DMS53 (cell line): ENCODE data around the gene IL1A.
A peak's percentile ranks its signal among the peaks of the same experiment; 100 is the strongest.

ENCODE experiments used
- DNase-seq: peaks from one replicate; lab custom pipeline; 2025; lab: John Stamatoyannopoulos, UW

IL1A gene

DNA sequence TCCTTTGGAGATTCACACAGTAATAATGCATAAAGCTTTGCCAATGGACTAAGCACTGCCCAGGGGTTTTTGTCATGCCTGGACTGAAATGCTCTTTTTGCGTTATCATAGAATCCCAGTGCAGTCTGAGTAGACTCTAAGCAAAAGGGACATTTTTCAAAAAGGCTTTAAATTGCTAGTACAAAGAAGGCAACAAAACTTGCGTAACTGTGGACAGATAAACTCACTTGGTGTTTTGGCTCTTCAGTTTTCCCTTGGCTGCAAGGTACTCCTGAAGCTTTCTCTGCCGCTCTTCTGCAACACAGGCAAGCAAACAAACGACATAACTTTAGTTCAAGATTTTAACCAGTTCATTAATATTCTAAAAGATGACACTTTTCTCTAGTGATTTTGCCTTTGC is 22.0 kb downstream of the IL1A start:
- DNase-seq = no peak

DNA sequence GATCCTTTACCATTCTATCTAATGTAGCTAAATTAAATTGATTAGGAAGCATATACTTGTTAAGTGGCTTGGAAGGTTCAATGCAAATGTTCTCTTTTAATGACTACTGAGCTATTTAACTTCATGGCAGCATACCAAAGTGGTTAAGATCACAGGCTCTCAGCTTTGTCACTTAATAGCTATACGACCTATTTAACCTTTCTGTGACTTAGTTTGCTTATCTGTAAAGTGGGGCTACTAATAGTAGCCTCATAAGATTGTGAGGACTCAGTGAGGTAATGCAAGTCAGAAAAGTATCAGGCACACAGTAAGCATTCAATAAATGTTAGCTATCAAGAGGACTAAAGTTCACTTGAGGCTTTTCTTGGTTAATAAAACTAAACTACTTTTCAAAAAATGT is 24.1 kb downstream of the IL1A start:
- DNase-seq = no peak

DNA sequence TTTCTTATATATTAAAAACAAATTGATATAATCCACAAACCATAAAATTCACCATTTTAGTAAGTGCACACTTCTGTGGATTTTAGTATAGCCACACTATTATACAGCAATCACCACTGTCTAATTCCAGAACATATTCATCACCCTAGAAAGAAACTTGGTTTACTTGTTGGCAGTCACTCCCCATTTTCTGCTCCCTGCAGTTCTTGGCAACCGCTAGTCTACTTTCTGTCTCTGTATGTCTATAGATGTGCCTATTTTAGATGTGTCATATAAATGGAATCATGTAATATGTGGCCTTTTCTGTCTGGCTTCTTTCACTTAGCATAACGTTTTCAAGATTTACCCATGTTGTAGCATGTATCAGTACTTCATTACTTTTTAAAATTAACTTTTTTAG is 25.6 kb downstream of the IL1A start:
- no peak for DNase-seq

DNA sequence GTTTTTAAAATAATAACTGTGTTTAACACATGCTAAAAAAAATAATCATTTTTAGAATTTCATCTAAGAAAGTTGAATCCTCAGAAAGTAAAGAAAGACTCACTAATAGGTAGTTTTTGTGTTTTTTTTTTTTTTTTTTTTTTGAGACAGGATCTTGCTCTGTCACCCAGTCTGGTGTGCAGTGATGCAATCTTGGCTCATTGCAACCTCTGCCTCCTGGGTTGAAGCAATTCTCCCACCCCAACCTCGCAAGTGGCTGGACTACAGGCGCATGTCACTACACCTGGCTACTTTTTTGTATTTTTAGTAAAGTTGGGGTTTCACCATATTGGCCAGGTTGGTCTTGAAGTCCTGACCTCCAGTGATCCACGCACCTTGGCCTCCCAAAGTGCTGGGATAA is 27.0 kb downstream of the IL1A start:
- no peak for DNase-seq

DNA sequence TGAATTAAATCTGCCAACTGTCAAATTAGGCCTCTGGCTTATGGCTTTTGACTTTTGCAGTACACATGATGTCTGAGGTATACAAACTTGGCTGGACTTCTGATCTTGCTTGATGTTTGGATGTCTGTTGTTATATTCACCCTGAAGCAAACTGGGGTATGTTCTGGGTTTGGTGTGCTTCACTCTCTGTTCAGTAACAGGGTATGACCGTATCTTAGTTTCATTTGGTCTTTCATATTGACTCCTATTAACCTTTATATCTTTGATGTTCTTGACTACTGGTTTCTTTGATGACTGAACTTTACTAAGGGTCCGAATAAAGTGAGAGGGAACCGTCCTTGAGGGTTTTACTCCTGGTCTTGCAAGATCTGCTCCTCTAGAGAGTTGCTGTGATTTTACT is 28.1 kb downstream of the IL1A start:
- DNase-seq = no peak

DNA sequence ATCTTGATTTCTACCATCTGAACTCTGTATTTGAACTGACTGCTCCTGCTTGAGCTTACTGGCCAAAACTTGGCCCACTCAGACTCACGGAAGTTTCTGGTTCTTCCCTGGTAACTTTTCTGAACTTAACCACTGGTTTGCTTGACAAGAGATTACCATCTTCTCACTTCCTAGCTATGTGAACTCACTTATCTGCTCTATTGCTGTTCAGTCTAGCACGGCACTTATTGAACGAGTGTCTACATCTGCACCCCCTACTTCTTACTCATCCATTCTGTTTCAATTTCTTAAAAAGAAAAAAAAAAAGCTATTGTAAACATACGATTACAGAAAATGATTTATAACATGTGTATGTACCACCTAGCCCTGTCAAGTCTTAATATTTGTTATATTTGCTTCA is 28.8 kb downstream of the IL1A start:
- DNase-seq = no peak

DNA sequence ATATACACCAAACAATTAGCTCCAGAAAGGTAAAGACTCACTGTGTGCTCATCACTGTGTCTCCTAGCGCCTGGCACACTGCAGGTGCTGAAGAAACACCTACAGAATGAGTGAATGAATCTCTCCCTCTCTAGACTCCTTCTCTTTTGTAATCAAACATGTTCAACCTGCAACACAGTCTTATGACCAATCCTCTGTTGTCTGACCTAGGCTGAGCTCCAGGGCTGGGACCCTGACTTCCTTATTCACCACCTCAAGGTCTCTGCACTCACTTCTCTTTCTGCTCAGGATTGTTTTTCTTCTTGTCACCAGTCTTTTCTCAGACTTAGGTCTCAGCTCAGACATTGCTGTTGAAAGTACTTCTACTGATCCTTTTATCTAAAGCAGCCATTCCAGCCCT is 29.7 kb downstream of the IL1A start:
- no peak for DNase-seq

DNA sequence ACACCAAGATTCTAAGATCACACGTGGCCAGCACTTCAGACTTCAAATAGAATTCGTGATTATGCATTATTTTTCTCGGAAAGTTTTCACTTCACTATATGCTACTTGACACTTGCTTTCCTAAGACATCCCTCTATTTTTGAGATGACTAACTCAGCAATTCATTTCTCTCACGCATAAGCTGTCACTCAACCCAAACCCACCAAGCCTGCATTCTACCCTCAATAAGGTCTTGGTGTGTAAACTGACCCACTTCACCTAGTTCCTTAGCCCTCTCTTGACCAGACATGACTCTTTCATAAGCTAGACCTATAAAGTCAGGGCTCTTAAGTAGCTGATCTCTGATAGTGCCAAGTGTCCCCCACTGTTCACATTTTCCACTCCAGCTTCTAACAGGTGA is 31.6 kb downstream of the IL1A start:
- no peak for DNase-seq

DNA sequence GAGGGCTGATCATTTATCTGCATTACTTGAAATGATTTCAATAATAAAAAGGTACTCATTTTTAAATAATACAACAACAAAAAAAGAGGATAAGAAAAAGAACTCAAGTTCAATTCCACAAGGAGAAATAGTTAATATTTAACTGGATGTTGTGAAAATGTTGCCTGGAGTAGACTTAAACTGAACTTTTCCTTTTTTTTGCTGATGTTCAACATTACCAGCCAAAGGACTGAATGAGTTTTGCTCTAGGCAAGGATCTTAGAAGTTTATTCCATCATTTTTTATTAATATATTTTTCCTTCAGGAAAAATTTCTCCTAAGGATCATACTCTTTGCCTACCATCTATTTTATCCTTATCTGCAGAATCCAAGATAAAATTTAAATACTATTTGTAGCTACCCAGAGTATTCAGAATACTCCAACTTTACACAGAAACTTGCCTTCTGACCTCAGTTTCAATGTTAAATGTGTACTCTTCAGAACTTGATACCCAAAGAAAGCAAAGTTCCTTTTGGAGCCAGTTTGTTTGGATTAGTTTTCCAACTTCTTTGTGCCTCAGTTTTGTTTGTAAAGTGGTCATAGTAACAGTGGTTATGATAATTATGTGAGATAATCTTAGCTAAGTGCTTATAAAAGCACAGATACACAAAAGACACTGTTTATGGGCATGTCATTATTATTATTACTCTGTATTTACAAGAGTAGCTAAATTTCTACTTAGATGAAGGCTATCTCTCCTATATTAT is 32.7 kb downstream of the IL1A start:
- DNase-seq = peak; percentile 28

DNA sequence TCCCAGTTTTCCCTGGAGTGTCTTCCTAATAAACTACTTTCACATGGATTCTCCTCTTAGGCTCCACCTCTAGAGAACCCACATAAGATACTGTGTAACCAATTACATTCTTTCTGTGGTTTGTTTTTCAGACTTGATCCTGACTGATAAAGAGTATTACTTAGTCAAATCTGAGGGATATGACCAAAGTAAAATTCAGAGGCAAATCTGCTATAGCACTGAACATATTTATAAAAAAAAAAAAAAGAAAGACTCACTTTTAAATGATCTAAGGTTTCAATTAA is 33.8 kb downstream of the IL1A start:
- DNase-seq = no peak

DNA sequence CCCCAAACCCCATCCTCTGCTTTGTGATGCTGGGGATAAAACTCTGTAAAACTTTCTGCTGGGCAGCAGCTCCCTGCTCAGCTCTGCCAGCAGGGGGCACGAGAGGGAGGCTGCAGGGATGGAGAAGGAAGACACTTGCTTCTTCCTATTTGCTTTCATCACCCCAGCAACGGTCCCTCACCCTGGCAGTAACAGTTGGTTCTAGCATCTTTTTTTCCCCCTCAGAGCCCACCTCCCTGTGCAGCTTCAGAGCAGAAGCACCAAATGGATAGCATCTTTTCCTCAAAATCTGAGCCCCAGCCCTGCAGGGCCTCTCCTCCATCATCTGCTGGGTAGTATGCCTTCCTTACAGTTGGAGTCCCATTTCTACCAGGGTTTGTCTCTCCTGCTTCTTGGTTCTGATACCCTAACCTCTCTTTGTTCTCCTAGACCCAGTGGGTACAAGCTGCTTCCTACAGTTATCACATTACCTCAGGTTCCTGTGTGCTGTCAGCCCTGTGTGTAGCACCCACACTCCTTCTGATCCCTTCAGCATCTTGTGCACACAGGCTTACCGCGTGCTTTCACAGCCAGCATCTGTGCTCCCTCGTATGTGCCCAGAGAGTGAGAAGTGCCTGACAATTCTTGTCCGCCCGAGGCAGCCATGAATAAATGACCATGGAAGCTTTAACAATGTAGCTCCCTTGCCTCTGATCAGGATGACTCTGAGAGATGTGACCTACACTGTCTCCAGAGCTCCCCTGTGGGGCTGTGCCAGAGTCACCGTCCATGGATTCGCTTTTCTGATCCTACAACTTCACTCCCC is 34.3 kb downstream of the IL1A start:
- peak; percentile 90 for DNase-seq

DNA sequence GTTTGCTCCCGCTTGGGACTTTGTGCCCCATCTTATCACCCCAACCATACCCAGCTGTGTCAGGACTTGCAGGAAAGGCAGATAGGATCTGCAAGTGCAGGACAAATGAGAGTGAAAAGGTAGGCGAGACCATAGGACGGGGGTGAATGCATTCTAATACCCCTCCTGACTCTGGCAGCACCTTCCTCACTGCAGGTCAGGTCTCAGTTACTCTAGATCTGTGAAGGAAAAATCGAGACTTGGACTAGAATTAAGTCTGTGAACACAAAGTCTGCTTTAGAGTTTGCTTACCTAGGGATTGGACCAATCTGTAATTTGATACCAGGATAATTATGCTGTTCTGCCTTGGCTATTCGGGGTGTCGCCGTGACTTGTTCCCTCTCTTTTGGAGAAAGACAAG is 43.8 kb downstream of the IL1A start:
- no peak for DNase-seq

DNA sequence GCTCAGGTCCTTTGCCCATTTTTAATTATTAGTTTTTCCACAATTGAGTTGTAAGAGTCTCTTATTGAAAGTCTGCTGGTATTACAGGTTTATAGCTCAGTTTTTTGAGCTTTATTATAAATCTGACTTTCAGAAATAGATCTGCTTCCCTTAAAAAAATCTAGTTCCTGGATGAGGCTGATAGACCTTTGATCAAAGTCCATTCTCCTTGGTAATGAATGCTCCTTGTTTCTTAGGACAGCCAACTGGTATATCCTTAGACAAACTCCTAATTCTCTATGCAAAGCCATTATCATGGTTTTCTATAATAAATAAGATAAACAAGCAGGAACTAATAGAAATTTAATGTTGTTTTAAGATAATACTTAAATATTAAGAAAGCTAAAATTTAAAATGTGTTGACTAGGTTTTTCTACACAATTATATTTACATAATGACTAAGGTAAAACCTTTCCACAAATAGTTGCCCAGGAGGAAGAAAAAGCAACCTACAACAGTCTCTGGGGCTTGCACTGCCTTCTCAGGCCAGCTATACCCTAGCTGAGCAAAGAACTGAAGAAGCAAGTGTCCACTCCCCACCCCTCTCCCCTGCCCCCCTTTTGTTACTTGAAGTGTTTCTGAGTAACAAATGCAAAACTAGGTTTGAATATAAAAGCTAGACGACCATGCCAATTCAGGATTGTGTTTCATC is 46.6 kb downstream of the IL1A start:
- peak; percentile 60 for DNase-seq

DNA sequence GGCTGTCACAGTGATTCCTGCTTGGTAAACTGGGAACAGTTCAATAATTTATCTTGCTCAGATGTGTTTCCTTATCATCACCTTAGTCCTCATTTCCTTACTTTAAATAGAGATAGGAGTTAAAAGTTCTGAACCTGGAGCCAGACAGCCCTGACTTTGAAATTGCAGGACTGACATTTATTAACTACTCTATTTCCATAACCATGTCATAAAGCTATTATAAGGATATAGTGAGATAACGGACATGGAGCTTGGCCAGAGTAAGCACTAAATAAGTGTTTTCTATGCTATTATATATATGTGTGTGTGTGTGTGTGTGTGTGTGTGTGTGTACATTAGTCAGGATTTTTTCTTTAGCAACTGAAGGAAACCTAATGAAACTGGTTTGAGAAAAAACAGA is 50.4 kb downstream of the IL1A start:
- DNase-seq = no peak

DNA sequence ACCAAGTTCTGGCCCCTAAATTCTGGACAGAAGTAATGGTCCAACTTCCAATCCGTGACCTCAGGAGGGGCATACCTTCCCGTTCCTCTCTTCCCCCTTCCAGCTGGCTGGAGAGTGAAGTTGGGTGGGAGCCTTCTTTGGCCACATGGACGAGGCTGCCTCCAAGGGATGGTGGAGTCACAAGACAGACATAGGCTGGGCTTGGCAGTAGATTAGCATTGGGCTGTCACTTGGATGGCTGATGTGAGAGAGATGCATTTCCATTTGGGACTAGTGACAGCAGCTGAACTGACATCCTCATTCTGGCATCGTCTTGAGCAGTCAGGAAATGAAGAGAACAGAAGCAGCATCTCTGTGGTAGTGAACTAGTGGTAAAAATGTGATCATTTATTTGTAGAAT is 50.8 kb downstream of the IL1A start:
- no peak for DNase-seq

DNA sequence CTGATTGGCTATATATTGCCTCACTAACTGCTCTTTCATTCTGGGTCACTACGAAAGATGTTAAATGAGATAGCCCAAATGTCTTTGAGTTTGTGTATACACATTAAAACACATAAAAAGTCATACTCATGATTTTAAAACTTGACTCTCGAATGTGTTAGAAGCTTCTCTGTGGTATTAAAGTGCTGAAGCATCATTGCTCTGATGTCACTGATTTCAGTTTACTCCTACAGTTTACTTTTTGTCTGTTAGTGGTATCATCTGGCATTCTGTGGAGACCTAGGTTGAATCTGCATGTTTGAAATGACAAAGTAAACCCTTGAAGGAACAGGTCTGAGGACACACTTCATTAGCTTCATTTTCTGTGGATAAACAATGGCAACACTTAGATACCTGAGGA is 52.8 kb downstream of the IL1A start:
- peak; percentile 67 for DNase-seq

DNA sequence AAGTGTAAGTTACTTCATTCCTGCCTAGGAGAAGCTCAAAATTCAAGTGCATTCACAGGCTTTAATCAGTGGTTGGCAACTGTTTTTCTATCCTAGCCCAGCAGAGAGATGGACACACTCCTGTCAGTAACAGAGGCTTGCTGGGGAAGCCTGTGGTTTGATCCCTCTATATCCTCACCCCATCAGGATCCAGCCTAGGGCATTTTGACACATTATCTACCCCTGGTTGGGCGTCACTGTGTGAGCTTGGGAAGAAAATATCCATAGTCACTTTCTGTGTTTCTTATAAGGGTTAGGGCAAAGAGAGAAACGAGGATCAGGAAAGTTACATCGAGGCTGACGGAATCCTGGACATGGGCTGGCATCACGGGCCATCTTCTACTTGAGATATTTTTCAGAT is 53.5 kb downstream of the IL1A start:
- DNase-seq = no peak

DNA sequence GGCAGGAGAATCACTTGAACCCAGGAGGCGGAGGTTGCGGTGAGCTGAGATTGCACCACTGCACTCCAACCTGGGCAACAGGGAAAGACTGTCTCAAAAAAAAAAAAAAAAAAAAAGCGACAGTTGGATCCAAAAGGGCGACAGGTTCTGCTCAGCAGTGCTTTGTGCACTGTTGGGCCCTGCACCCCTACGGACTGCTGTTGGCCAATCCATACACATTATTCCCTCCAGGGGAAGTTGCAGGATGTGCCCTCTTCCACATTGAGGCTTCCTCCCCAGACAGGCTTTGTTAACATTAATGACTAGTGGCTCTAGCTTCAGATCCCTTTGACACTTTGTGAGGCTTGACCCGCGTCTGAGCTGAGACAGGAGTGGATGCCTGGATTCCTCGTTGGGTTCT is 54.1 kb downstream of the IL1A start:
- no peak for DNase-seq

DNA sequence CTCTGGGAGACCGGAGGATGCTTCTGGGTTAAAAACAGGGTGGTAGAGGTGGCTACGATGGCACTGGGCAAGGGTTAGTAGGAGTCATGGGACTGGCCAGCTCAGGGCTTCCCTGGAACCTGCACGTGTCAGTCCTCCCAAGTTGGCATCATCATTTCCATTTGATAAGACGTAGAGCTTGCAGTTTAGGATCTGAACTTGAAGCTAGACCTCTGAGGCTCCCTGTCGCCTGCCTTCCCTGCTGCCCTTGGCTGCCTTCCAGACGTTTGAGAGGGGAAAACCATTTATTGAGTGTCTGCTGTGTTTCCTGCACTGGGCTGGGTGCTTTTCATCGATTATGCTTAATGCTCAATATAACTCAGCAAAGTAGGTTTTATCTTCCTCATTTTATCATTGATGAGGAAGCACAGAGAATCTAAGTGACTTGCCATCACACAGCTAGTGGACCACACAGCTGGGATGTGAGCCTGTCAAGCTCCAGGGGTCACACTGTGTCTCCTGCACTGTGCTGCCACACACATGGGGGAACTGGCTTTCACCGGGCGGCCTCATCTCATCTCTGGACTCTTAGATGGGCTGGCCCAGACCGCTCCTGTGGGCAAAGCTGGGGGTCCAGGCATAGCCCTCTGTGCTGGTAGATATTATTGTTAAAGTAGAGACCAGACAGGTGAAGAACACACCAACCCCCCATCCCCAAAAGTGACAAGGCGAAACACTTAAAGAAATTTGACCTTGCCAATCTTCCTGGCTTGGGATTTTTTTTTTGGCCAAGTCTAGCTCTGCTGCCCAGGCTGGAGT is 55.7 kb downstream of the IL1A start:
- DNase-seq = no peak

DNA sequence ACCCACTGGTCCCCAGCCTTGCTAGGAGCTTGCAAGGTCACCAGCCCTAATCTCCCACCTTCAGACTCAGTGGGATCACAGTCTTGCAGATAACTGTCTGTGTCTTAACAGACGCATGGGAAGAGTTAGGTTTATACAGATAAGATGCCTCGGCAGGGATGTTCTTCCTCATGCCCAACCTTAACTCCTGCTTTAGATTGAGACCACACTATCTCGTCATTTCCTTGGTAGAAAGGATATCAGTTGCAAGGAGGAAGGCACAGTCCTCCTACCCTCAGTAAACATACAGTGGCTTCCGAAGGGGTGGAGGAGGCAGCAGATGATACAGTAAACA is 56.3 kb downstream of the IL1A start:
- DNase-seq = no peak

DNA sequence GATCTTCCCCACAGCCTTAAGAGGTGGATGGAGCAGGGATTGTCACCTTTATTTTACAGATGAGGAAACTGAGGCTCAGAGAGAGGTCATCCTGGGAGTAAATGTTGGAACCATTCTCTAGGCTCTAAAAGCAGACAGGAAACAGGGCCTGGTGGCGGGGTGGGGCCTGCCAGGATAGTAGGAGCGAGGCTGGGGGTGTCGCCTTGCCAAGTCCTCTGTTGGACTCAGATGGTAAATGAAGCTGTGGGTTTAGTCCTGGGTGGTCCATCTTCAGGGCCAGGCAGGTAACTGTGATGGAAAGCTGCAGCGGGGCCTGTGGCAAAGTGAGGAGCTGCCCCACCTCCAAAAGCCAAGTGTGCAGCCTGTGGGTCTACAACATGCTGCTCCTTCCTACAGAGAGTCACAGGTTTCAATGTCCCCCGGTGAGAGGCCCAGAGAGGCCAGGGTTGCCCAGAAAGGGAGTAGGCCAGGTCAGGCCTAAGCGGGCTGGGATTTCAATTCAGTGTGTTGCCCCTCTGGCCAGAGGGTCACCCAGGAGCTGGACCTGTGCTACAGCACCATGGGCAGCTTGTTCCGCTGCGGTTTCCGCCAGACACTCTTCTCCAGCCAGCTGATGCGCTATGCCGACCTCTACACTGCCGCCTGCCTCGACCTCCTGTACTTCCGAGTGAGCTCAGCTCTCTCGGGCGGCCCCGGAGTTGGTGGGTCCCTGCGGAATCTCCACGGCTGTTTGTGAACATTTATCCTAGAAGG is 56.8 kb downstream of the IL1A start:
- DNase-seq = no peak
